ENCODE results near the gene RIMBP2. TPM values are rescaled to one million over a fixed set of nuclear protein-coding genes. Genes with fewer than 3 reads are reported as not detected.

Gene RIMBP2
- total and polyA plus RNA-seq, 2 experiments from 2014 or later: 0.31 to 0.37 TPM

DNA sequence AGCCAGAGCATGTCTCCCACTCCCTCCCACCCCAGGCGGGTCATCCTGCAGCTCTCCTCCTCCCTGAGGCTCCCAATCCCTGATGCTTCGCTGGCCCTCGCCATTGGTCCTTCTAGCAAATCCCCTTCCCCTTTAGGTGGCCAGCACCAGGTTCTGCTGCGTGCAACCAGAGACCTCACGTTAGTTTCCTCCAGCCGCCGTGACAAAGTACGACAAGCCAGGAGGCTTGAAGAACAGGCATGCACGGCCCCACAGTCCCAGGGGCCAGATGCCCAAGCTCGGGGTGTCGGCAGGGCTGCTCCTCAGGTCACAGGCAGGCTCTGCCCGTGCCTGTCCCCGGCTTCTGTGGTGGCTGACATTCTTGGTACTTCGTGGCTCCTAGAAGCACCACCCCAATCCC, 95.8 kb downstream of the RIMBP2 start:
- Mint-ChIP-seq H3K27me3 (ENCODE audit: insufficient read depth, low read depth, poor library complexity) (peaks cover 3% of the 10 kb centered on the region), H3K27ac (no peak overlapping the region)

More for the DNA sequence above, 95.8 kb downstream of the RIMBP2 start:
- peaks cover 82% of the 10 kb centered on the region for H3K9me3 Mint-ChIP-seq
- H3K4me3 Mint-ChIP-seq: no peak overlapping the region
- H3K9me2 ChIP-seq (ENCODE audit: insufficient read depth): no peaks in the 10 kb centered on the region
- no peak overlapping the region for H3K4me3 ChIP-seq
- H3F3A ChIP-seq (replicated peaks; ENCODE audit: low read depth): no peaks in the 10 kb centered on the region
- no peak overlapping the region for H2AFZ ChIP-seq
- DNase-seq (ENCODE audit: low spot score) (no peak), ATAC-seq (no peak)
- no peaks in the 10 kb centered on the region for H3K4me1 Mint-ChIP-seq
- H3K36me3 Mint-ChIP-seq (ENCODE audit: low read depth): peaks cover 13% of the 10 kb centered on the region; the same call in 2 of the 3 replicates
- no peak for TF ChIP-seq EZH2 (IDR thresholded peaks at IDR 0.05; ENCODE audit: low read depth, unreplicated experiment)
- no peak for TF ChIP-seq NANOG (IDR thresholded peaks at IDR 0.05; ENCODE audit: borderline replicate concordance)
- no peak for TF ChIP-seq ZNF114 (CRISPR knock-in tag; IDR thresholded peaks at IDR 0.05)
- no peak for TF ChIP-seq POLR2AphosphoS5 (IDR thresholded peaks at IDR 0.05; ENCODE audit: low read depth)
- TF ChIP-seq, protein P1, sequence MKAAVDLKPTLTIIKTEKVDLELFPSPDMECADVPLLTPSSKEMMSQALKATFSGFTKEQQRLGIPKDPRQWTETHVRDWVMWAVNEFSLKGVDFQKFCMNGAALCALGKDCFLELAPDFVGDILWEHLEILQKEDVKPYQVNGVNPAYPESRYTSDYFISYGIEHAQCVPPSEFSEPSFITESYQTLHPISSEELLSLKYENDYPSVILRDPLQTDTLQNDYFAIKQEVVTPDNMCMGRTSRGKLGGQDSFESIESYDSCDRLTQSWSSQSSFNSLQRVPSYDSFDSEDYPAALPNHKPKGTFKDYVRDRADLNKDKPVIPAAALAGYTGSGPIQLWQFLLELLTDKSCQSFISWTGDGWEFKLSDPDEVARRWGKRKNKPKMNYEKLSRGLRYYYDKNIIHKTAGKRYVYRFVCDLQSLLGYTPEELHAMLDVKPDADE (IDR thresholded peaks at IDR 0.05): no peak
- no peak for TF ChIP-seq STAT1 (IDR thresholded peaks at IDR 0.05; ENCODE audit: unreplicated experiment)
- TF ChIP-seq, protein P2, sequence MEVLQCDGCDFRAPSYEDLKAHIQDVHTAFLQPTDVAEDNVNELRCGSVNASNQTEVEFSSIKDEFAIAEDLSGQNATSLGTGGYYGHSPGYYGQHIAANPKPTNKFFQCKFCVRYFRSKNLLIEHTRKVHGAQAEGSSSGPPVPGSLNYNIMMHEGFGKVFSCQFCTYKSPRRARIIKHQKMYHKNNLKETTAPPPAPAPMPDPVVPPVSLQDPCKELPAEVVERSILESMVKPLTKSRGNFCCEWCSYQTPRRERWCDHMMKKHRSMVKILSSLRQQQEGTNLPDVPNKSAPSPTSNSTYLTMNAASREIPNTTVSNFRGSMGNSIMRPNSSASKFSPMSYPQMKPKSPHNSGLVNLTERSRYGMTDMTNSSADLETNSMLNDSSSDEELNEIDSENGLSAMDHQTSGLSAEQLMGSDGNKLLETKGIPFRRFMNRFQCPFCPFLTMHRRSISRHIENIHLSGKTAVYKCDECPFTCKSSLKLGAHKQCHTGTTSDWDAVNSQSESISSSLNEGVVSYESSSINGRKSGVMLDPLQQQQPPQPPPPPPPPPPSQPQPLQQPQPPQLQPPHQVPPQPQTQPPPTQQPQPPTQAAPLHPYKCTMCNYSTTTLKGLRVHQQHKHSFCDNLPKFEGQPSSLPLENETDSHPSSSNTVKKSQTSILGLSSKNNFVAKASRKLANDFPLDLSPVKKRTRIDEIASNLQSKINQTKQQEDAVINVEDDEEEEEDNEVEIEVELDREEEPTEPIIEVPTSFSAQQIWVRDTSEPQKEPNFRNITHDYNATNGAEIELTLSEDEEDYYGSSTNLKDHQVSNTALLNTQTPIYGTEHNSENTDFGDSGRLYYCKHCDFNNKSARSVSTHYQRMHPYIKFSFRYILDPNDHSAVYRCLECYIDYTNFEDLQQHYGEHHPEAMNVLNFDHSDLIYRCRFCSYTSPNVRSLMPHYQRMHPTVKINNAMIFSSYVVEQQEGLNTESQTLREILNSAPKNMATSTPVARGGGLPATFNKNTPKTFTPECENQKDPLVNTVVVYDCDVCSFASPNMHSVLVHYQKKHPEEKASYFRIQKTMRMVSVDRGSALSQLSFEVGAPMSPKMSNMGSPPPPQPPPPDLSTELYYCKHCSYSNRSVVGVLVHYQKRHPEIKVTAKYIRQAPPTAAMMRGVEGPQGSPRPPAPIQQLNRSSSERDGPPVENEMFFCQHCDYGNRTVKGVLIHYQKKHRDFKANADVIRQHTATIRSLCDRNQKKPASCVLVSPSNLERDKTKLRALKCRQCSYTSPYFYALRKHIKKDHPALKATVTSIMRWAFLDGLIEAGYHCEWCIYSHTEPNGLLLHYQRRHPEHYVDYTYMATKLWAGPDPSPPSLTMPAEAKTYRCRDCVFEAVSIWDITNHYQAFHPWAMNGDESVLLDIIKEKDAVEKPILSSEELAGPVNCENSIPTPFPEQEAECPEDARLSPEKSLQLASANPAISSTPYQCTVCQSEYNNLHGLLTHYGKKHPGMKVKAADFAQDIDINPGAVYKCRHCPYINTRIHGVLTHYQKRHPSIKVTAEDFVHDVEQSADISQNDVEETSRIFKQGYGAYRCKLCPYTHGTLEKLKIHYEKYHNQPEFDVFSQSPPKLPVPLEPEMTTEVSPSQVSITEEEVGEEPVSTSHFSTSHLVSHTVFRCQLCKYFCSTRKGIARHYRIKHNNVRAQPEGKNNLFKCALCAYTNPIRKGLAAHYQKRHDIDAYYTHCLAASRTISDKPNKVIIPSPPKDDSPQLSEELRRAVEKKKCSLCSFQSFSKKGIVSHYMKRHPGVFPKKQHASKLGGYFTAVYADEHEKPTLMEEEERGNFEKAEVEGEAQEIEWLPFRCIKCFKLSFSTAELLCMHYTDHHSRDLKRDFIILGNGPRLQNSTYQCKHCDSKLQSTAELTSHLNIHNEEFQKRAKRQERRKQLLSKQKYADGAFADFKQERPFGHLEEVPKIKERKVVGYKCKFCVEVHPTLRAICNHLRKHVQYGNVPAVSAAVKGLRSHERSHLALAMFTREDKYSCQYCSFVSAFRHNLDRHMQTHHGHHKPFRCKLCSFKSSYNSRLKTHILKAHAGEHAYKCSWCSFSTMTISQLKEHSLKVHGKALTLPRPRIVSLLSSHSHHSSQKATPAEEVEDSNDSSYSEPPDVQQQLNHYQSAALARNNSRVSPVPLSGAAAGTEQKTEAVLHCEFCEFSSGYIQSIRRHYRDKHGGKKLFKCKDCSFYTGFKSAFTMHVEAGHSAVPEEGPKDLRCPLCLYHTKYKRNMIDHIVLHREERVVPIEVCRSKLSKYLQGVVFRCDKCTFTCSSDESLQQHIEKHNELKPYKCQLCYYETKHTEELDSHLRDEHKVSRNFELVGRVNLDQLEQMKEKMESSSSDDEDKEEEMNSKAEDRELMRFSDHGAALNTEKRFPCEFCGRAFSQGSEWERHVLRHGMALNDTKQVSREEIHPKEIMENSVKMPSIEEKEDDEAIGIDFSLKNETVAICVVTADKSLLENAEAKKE (CRISPR knock-in tag; IDR thresholded peaks at IDR 0.05): no peak
- TF ChIP-seq EZH2phosphoT487 (IDR thresholded peaks at IDR 0.05; ENCODE audit: unreplicated experiment): no peak
- no peak for TF ChIP-seq ZNF331 (CRISPR knock-in tag; IDR thresholded peaks at IDR 0.05; ENCODE audit: low read depth)
- no peak for TF ChIP-seq JUNB (IDR thresholded peaks at IDR 0.05; ENCODE audit: unreplicated experiment)
- TF ChIP-seq, protein P3, sequence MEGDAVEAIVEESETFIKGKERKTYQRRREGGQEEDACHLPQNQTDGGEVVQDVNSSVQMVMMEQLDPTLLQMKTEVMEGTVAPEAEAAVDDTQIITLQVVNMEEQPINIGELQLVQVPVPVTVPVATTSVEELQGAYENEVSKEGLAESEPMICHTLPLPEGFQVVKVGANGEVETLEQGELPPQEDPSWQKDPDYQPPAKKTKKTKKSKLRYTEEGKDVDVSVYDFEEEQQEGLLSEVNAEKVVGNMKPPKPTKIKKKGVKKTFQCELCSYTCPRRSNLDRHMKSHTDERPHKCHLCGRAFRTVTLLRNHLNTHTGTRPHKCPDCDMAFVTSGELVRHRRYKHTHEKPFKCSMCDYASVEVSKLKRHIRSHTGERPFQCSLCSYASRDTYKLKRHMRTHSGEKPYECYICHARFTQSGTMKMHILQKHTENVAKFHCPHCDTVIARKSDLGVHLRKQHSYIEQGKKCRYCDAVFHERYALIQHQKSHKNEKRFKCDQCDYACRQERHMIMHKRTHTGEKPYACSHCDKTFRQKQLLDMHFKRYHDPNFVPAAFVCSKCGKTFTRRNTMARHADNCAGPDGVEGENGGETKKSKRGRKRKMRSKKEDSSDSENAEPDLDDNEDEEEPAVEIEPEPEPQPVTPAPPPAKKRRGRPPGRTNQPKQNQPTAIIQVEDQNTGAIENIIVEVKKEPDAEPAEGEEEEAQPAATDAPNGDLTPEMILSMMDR (conservative IDR thresholded peaks at IDR 0.05; ENCODE audit: low read depth in 2 of 2): no peak
- no peak for TF ChIP-seq CREB1 (CRISPR knock-in tag; IDR thresholded peaks at IDR 0.05; ENCODE audit: low read depth)
- TF ChIP-seq, protein P4, sequence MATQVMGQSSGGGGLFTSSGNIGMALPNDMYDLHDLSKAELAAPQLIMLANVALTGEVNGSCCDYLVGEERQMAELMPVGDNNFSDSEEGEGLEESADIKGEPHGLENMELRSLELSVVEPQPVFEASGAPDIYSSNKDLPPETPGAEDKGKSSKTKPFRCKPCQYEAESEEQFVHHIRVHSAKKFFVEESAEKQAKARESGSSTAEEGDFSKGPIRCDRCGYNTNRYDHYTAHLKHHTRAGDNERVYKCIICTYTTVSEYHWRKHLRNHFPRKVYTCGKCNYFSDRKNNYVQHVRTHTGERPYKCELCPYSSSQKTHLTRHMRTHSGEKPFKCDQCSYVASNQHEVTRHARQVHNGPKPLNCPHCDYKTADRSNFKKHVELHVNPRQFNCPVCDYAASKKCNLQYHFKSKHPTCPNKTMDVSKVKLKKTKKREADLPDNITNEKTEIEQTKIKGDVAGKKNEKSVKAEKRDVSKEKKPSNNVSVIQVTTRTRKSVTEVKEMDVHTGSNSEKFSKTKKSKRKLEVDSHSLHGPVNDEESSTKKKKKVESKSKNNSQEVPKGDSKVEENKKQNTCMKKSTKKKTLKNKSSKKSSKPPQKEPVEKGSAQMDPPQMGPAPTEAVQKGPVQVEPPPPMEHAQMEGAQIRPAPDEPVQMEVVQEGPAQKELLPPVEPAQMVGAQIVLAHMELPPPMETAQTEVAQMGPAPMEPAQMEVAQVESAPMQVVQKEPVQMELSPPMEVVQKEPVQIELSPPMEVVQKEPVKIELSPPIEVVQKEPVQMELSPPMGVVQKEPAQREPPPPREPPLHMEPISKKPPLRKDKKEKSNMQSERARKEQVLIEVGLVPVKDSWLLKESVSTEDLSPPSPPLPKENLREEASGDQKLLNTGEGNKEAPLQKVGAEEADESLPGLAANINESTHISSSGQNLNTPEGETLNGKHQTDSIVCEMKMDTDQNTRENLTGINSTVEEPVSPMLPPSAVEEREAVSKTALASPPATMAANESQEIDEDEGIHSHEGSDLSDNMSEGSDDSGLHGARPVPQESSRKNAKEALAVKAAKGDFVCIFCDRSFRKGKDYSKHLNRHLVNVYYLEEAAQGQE (IDR thresholded peaks at IDR 0.05; ENCODE audit: unreplicated experiment): no peak
- H4K20me1 ChIP-seq (replicated peaks; ENCODE audit: insufficient read depth): no peaks in the 10 kb centered on the region
- H3K27ac ChIP-seq (ENCODE audit: low read depth): no peak overlapping the region
- H3K79me2 ChIP-seq (replicated peaks; ENCODE audit: insufficient read depth): no peaks in the 10 kb centered on the region
- H3K27me3 ChIP-seq (ENCODE audit: insufficient read depth): no peaks in the 10 kb centered on the region
- H3K4me1 ChIP-seq (ENCODE audit: insufficient read depth): no peaks in the 10 kb centered on the region
- no peaks in the 10 kb centered on the region for H3K36me3 ChIP-seq (ENCODE audit: insufficient read depth)
- H3K4me2 ChIP-seq: no peak overlapping the region
